ENCODE data around the gene FGD6. TPM values are rescaled to one million over a fixed set of nuclear protein-coding genes. Genes with fewer than 3 reads are reported as not detected.

Gene FGD6
- total RNA-seq, 1 experiment from 2014 or later, result 18.2 TPM

DNA sequence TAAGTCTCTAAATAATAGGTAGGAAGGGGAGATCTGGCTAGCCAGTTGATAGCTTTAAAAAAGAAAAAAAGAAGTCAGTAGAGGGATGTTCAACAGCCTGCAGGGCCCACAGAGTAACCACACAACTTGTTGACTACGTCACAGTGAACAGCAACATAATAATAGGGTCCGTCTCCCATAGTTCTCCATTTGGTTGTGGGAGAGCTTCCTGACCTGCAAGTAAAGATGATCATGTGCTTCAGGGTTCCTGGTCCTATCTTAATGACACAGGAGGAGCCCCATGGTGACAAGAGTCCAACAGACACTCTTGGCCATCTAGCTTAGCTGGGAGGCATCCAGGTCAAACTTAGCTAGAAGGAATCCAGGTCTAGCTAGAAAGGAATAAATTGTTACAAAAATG, 36.2 kb downstream of the FGD6 start:
- no TSS peak for BruUV-seq (replicated peaks)
- intact Hi-C loops (cut with micrococcal nuclease), result no loop called here
- Histone ChIP-seq H3K4me1 (ENCODE audit: control insufficient read depth in 1 of 2, insufficient read depth in 2 of 2, low read length in 2 of 2) (peaks cover 15 to 45% of the 10 kb centered on the region in 2 experiments), H3K27me3 (ENCODE audit: insufficient read depth, low read length) (no peaks in the 10 kb centered on the region), H3K36me3 (ENCODE audit: control insufficient read depth in 1 of 2, insufficient read depth in 2 of 2, low read length in 2 of 2) (no peaks in the 10 kb centered on the region), H2AFZ (ENCODE audit: low read depth, low read length, poor library complexity, severe bottlenecking) (no peak overlapping the region), H3K79me2 (ENCODE audit: insufficient read depth, low read length) (peaks cover 1% of the 10 kb centered on the region; the same call in 1 of the 2 replicates), H3K27ac (ENCODE audit: low read depth, low read length) (no peak overlapping the region), H3K4me3 (replicated peaks in 1 of 2; ENCODE audit: low read depth in 1 of 2, low read length in 2 of 2) (no peak overlapping the region), H3K9ac (ENCODE audit: low read length) (no peak overlapping the region), H4K20me1 (ENCODE audit: insufficient read depth) (no peaks in the 10 kb centered on the region), H3K9me2 (ENCODE audit: insufficient read depth) (no peaks in the 10 kb centered on the region), H3K9me3 (ENCODE audit: control insufficient read depth in 1 of 2, insufficient read depth in 1 of 2, low read depth in 1 of 2, low read length in 2 of 2) (no peaks in the 10 kb centered on the region), H3K4me2 (ENCODE audit: low read length) (no peak overlapping the region)
- TF ChIP-seq YY1 (IDR thresholded peaks at IDR 0.05; ENCODE audit: extremely low read depth, insufficient replicate concordance, low read depth, low read length) (no peak), RAD21 (IDR thresholded peaks at IDR 0.05; ENCODE audit: low read depth) (no peak), ZFX (IDR thresholded peaks at IDR 0.05) (no peak), TCF7L2 (IDR thresholded peaks at IDR 0.05; ENCODE audit: borderline replicate concordance, extremely low read depth, insufficient read depth, insufficient read length) (no peak), SP1 (IDR thresholded peaks at IDR 0.05; ENCODE audit: low read depth) (no peak), JUND (IDR thresholded peaks at IDR 0.05) (no peak), POLR2AphosphoS5 (IDR thresholded peaks at IDR 0.05; ENCODE audit: low read depth, low read length) (no peak), ZNF274 (IDR thresholded peaks at IDR 0.05; ENCODE audit: low read depth, low read length) (no peak), SIN3A (IDR thresholded peaks at IDR 0.05; ENCODE audit: low read depth) (no peak), EZH2 (IDR thresholded peaks at IDR 0.05) (no peak), CBX3 (IDR thresholded peaks at IDR 0.05; ENCODE audit: low read depth) (no peak), CEBPB (IDR thresholded peaks at IDR 0.05; ENCODE audit: low read depth) (no peak), FOSL1 (IDR thresholded peaks at IDR 0.05; ENCODE audit: low read depth) (no peak), EZH2phosphoT487 (IDR thresholded peaks at IDR 0.05; ENCODE audit: borderline replicate concordance) (no peak)
- TF ChIP-seq, protein P1, sequence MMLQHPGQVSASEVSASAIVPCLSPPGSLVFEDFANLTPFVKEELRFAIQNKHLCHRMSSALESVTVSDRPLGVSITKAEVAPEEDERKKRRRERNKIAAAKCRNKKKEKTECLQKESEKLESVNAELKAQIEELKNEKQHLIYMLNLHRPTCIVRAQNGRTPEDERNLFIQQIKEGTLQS (IDR thresholded peaks at IDR 0.05), result no peak
- TF ChIP-seq, protein P2, sequence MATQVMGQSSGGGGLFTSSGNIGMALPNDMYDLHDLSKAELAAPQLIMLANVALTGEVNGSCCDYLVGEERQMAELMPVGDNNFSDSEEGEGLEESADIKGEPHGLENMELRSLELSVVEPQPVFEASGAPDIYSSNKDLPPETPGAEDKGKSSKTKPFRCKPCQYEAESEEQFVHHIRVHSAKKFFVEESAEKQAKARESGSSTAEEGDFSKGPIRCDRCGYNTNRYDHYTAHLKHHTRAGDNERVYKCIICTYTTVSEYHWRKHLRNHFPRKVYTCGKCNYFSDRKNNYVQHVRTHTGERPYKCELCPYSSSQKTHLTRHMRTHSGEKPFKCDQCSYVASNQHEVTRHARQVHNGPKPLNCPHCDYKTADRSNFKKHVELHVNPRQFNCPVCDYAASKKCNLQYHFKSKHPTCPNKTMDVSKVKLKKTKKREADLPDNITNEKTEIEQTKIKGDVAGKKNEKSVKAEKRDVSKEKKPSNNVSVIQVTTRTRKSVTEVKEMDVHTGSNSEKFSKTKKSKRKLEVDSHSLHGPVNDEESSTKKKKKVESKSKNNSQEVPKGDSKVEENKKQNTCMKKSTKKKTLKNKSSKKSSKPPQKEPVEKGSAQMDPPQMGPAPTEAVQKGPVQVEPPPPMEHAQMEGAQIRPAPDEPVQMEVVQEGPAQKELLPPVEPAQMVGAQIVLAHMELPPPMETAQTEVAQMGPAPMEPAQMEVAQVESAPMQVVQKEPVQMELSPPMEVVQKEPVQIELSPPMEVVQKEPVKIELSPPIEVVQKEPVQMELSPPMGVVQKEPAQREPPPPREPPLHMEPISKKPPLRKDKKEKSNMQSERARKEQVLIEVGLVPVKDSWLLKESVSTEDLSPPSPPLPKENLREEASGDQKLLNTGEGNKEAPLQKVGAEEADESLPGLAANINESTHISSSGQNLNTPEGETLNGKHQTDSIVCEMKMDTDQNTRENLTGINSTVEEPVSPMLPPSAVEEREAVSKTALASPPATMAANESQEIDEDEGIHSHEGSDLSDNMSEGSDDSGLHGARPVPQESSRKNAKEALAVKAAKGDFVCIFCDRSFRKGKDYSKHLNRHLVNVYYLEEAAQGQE (IDR thresholded peaks at IDR 0.05; ENCODE audit: low read depth), result no peak
- TF ChIP-seq, protein P3, sequence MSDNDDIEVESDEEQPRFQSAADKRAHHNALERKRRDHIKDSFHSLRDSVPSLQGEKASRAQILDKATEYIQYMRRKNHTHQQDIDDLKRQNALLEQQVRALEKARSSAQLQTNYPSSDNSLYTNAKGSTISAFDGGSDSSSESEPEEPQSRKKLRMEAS (IDR thresholded peaks at IDR 0.05), result no peak
- TF ChIP-seq, protein P4, sequence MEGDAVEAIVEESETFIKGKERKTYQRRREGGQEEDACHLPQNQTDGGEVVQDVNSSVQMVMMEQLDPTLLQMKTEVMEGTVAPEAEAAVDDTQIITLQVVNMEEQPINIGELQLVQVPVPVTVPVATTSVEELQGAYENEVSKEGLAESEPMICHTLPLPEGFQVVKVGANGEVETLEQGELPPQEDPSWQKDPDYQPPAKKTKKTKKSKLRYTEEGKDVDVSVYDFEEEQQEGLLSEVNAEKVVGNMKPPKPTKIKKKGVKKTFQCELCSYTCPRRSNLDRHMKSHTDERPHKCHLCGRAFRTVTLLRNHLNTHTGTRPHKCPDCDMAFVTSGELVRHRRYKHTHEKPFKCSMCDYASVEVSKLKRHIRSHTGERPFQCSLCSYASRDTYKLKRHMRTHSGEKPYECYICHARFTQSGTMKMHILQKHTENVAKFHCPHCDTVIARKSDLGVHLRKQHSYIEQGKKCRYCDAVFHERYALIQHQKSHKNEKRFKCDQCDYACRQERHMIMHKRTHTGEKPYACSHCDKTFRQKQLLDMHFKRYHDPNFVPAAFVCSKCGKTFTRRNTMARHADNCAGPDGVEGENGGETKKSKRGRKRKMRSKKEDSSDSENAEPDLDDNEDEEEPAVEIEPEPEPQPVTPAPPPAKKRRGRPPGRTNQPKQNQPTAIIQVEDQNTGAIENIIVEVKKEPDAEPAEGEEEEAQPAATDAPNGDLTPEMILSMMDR (IDR thresholded peaks at IDR 0.05 in 2 of 3, conservative IDR thresholded peaks at IDR 0.05 in 1 of 3; ENCODE audit: borderline replicate concordance in 1 of 3, insufficient read depth in 1 of 3, low read depth in 2 of 3, low read length in 2 of 3), result no peak
- TF ChIP-seq, protein P5, sequence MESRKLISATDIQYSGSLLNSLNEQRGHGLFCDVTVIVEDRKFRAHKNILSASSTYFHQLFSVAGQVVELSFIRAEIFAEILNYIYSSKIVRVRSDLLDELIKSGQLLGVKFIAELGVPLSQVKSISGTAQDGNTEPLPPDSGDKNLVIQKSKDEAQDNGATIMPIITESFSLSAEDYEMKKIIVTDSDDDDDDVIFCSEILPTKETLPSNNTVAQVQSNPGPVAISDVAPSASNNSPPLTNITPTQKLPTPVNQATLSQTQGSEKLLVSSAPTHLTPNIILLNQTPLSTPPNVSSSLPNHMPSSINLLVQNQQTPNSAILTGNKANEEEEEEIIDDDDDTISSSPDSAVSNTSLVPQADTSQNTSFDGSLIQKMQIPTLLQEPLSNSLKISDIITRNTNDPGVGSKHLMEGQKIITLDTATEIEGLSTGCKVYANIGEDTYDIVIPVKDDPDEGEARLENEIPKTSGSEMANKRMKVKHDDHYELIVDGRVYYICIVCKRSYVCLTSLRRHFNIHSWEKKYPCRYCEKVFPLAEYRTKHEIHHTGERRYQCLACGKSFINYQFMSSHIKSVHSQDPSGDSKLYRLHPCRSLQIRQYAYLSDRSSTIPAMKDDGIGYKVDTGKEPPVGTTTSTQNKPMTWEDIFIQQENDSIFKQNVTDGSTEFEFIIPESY (IDR thresholded peaks at IDR 0.05; ENCODE audit: extremely low read depth, insufficient replicate concordance, low read length), result no peak
- ChIA-PET CTCF (no interaction called here), POLR2A (no interaction called here), RAD21 (ENCODE audit: low non-redundant PET in 1 of 2, low total read pairs in 2 of 2, uncharacterized antibody in 2 of 2, unreplicated experiment in 2 of 2) (no interaction called here)
- DNase-seq (ENCODE audit: low read depth, low spot score) (no peak), ATAC-seq (no peak)
